H1 (cell line): ENCODE data around the gene ICAM3. TPM values are rescaled to one million over a fixed set of nuclear protein-coding genes. Genes with fewer than 3 reads are reported as not detected.
A peak's percentile ranks its signal among the peaks of the same experiment; 100 is the strongest.

ENCODE experiments used
- BCL11A ChIP-seq, 2 experiments: IDR thresholded peaks; one replicate each; pipeline ENCODE4 v1.6.1; 2011; ENCODE audit warnings: low read depth in 2 of 2, low read length in 2 of 2, mild to moderate bottlenecking in 2 of 2
- BRCA1 ChIP-seq: IDR thresholded peaks from 2 replicates; pipeline ENCODE4 v1.6.1; 2012; ENCODE audit warnings: low read depth, low read length, improper control_type of control experiment
- CBX8 ChIP-seq: fragments of 300-800, 300-1000 bp; sonication (generic); IDR thresholded peaks from 2 replicates; pipeline ENCODE4 v1.7.1; 2016; ENCODE audit warnings: low read depth, low read length, borderline replicate concordance
- CHD2 ChIP-seq: IDR thresholded peaks from 2 replicates; pipeline ENCODE4 v1.6.1; 2012; ENCODE audit warnings: low read length, improper control_type of control experiment
- CTBP2 ChIP-seq: IDR thresholded peaks from 2 replicates; pipeline ENCODE4 v1.7.0; 2011; ENCODE audit warnings: borderline replicate concordance, mild to moderate bottlenecking, moderate library complexity, mixed read lengths, low read length; ENCODE audit not compliant: insufficient read depth, insufficient read length
- EGR1 ChIP-seq: IDR thresholded peaks from 2 replicates; pipeline ENCODE4 v1.6.1; 2011; ENCODE audit warnings: low read depth, low read length, borderline replicate concordance
- GTF2F1 ChIP-seq: IDR thresholded peaks from 2 replicates; pipeline ENCODE4 v1.6.1; 2012; ENCODE audit warnings: low read depth, low read length, improper control_type of control experiment, borderline replicate concordance
- HDAC6 ChIP-seq: IDR thresholded peaks from one replicate; pipeline ENCODE4 v1.7.1; 2012; ENCODE audit warnings: low read depth, mild to moderate bottlenecking, inconsistent platforms, low read length, moderate library complexity
- KDM4A ChIP-seq: IDR thresholded peaks from one replicate; pipeline ENCODE4 v1.7.1; 2012; ENCODE audit warnings: low read depth, mild to moderate bottlenecking, moderate library complexity, low read length, inconsistent platforms; ENCODE audit not compliant: severe bottlenecking
- KDM5A ChIP-seq: fragments of 200-600 bp; IDR thresholded peaks from 2 replicates; pipeline ENCODE4 v1.7.1; 2012; ENCODE audit warnings: mild to moderate bottlenecking, low read length, inconsistent platforms, mixed read lengths
- MAFK ChIP-seq: IDR thresholded peaks from 2 replicates; pipeline ENCODE4 v1.6.1; 2012; ENCODE audit warnings: low read depth, mild to moderate bottlenecking, improper control_type of control experiment, low read length
- NANOG ChIP-seq: IDR thresholded peaks from 2 replicates; pipeline ENCODE4 v1.6.1; 2011; ENCODE audit warnings: low read length, low read depth, mild to moderate bottlenecking, inconsistent platforms; ENCODE audit not compliant: insufficient read depth, poor library complexity, severe bottlenecking
- POLR2A ChIP-seq, 2 experiments: IDR thresholded peaks; 1 replicate in 1 of 2; 2 replicates in 1 of 2; pipeline ENCODE4 v1.6.1; 2011; ENCODE audit warnings: low read depth in 2 of 2, low read length in 2 of 2, mild to moderate bottlenecking in 2 of 2; ENCODE audit errors: control extremely low read depth in 1 of 2
- POLR2AphosphoS5 ChIP-seq: IDR thresholded peaks from 2 replicates; pipeline ENCODE4 v1.6.1; 2011; ENCODE audit warnings: low read depth, low read length
- RBBP5 ChIP-seq: IDR thresholded peaks from 2 replicates; pipeline ENCODE4 v1.7.1; 2012; ENCODE audit warnings: low read depth, mild to moderate bottlenecking, inconsistent platforms, low read length, moderate library complexity, borderline replicate concordance
- SIN3A ChIP-seq, 2 experiments: IDR thresholded peaks in 1 of 2; conservative IDR thresholded peaks in 1 of 2; 2 replicates each; pipeline ENCODE4 v1.6.1; 2011 to 2012; ENCODE audit warnings: low read length in 2 of 2, improper control_type of control experiment in 1 of 2, low read depth in 1 of 2, mild to moderate bottlenecking in 1 of 2
- SIRT6 ChIP-seq: IDR thresholded peaks from one replicate; pipeline ENCODE4 v1.7.1; 2012; ENCODE audit warnings: low read length, inconsistent platforms
- SP1 ChIP-seq: IDR thresholded peaks from 2 replicates; pipeline ENCODE4 v1.6.1; 2011; ENCODE audit warnings: low read depth, low read length
- SP2 ChIP-seq: IDR thresholded peaks from 2 replicates; pipeline ENCODE4 v1.6.1; 2012; ENCODE audit warnings: mild to moderate bottlenecking, low read length, inconsistent platforms
- TAF1 ChIP-seq: IDR thresholded peaks from 2 replicates; pipeline ENCODE4 v1.6.1; 2011; ENCODE audit warnings: mild to moderate bottlenecking, low read depth, low read length
- TAF7 ChIP-seq: optimal IDR thresholded peaks from 2 replicates; pipeline ENCODE3; 2011; ENCODE audit warnings: low read depth, mild to moderate bottlenecking, inconsistent platforms, low read length, moderate library complexity, borderline replicate concordance
- TBP ChIP-seq: IDR thresholded peaks from 2 replicates; pipeline ENCODE4 v1.6.1; 2011; ENCODE audit warnings: low read depth, low read length, improper control_type of control experiment
- ZNF274 ChIP-seq: IDR thresholded peaks from 2 replicates; pipeline ENCODE4 v1.7.0; 2012; ENCODE audit warnings: low read length, borderline replicate concordance; ENCODE audit errors: extremely low read depth
- polyA plus RNA-seq, 7 experiments: library from polyadenylated mRNA; depleted of rRNA in 3 of 7; stranded (reverse) in 5 of 7; unstranded in 2 of 7; fragments of >200 nt in 5 of 7; fragments of 200-250 nt in 2 of 7; gene quantifications; 1 replicate in 5 of 7; 2 replicates in 1 of 7; 4 replicates in 1 of 7; pipeline versions ENCODE4 v1.2.1 to v1.2.3, GENCODE V29; 2011 to 2013; ENCODE audit warnings: missing spikeins in 2 of 7, mixed read lengths in 2 of 7
- total RNA-seq: library from RNA; stranded (reverse); fragmentation: NEBNext Ultra II Directional; extraction: Animal tissue kit (Norgen Biotek cat#: 25700); gene quantifications from 2 replicates; pipeline ENCODE4 v1.2.1, GENCODE V29; 2021
- TF ChIP-seq, protein P1 (sequence below): IDR thresholded peaks from 2 replicates; pipeline ENCODE4 v1.6.1; 2011; ENCODE audit warnings: low read length, improper control_type of control experiment

ICAM3 gene
- total and polyA plus RNA-seq, 2 of the 8 experiments (the other 6 are each of a cell fraction or from before 2014, with no cell fraction given) = 15.4 to 16.5 TPM

DNA sequence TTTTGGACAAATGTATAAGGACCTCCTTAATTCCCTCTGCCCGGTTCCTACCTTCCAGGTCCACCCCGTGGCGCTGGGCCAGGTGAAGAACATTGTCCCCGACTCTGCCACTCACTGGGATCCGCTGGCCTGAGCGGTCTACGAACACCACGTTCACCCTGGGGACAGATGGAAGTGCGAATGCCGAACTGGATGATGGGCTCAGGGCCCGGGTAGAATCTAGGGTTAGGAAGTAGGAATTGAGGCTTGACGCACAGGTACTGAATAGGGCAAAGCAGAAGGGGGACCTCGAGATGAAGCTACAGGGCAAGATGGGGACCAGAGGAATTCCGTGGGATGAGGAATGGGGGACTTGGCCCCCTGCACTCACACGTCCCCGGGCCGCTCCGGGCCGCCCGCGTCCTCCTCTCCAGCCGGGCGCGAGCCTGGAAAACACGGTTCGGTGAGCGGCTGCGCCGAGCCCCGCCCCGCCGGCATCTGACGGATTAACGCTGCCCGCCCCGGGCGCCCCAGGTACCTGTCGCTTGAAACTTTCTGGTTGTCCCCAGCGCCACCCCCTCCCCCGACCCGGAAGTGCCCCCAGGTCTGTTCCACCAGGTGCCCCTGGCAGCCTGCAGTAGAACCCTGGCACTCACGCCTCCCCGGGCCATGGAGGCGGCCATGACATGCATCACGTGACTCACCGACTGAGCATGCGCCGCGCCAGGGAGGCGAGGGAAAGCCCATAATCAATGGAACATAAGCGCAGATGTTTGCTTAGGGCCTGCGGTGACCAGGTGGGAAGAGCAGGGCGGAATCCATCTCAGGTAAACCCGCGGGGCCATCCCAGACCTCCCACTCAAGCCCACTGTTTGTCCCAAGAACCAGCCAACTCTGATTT lies 23.8 kb downstream of the ICAM3 start, which contains the start of gene FDX2 (continued):
- no peak for TF ChIP-seq CTBP2
- no peak for TF ChIP-seq SIRT6
- peak; percentile 61 for TF ChIP-seq TBP
- TF ChIP-seq TAF7 = peak; percentile 38
- no peak for TF ChIP-seq NANOG
- TF ChIP-seq HDAC6 = no peak
- TF ChIP-seq GTF2F1 = peak; percentile 82; the same call in 1 of the 2 replicates
- TF ChIP-seq, protein P1, sequence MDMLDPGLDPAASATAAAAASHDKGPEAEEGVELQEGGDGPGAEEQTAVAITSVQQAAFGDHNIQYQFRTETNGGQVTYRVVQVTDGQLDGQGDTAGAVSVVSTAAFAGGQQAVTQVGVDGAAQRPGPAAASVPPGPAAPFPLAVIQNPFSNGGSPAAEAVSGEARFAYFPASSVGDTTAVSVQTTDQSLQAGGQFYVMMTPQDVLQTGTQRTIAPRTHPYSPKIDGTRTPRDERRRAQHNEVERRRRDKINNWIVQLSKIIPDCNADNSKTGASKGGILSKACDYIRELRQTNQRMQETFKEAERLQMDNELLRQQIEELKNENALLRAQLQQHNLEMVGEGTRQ = peak; percentile 98
- TF ChIP-seq MAFK = no peak
- no peak for TF ChIP-seq CBX8
- TF ChIP-seq SIN3A (conservative IDR thresholded peaks at IDR 0.05 in 1 of 2, IDR thresholded peaks at IDR 0.05 in 1 of 2; ENCODE audit: low read depth in 1 of 2, low read length in 2 of 2) = peak; percentile 78 to 84; a peak in 1 of 4 replicates
- no peak for TF ChIP-seq EGR1
- 0 out of 2 replicates have a peak, but pooled peaks have one; percentile 59 for TF ChIP-seq RBBP5
- no peak for TF ChIP-seq CHD2
- no peak for TF ChIP-seq BRCA1
- TF ChIP-seq POLR2A (IDR thresholded peaks at IDR 0.05; ENCODE audit: control extremely low read depth in 1 of 2, low read depth in 2 of 2, low read length in 2 of 2) = peak; percentile 78 to 91
- TF ChIP-seq BCL11A (IDR thresholded peaks at IDR 0.05; ENCODE audit: low read depth in 2 of 2, low read length in 2 of 2) = no peak
- peak; percentile 89 for TF ChIP-seq KDM5A
- peak; percentile 93 for TF ChIP-seq POLR2AphosphoS5
- TF ChIP-seq TAF1 = peak; percentile 70
- TF ChIP-seq SP1 = no peak
- no peak for TF ChIP-seq ZNF274
- TF ChIP-seq KDM4A = peak; percentile 74
- TF ChIP-seq SP2 = no peak
